Effector memory CD4-positive, alpha-beta T cell (primary cell): ENCODE measurements around the gene EPB41L4A.
"Not testable (repeated sequence)": the region's sequence is repeated elsewhere in the genome, so short reads cannot be mapped to it uniquely, and the experiment has no call there.

ENCODE experiments used
- DNase-seq, 3 donors: peaks; one replicate each; pipeline ENCODE4 v3.0.0-alpha.2; 2020
- H3K27ac ChIP-seq: 2 replicates; pipeline ENCODE4 v1.7.0; 2013; ENCODE audit warnings: mild to moderate bottlenecking, low read length, moderate library complexity; ENCODE audit not compliant: insufficient read depth, poor library complexity, severe bottlenecking
- H3K27me3 ChIP-seq: replicated peaks from 2 replicates; pipeline ENCODE4 v1.7.0; 2013; ENCODE audit warnings: mild to moderate bottlenecking, low read length; ENCODE audit not compliant: insufficient read depth, control insufficient read depth, poor library complexity, severe bottlenecking
- H3K36me3 ChIP-seq: 2 replicates; pipeline ENCODE4 v1.7.0; 2013; ENCODE audit warnings: mild to moderate bottlenecking, low read length, moderate library complexity; ENCODE audit not compliant: control insufficient read depth, insufficient read depth
- H3K4me1 ChIP-seq: 2 replicates; pipeline ENCODE4 v1.7.0; 2013; ENCODE audit warnings: low read length, mild to moderate bottlenecking; ENCODE audit not compliant: control insufficient read depth, insufficient read depth, poor library complexity, severe bottlenecking
- H3K4me3 ChIP-seq: 2 replicates; pipeline ENCODE4 v1.7.0; 2013; ENCODE audit warnings: low read length, low read depth, mild to moderate bottlenecking; ENCODE audit not compliant: insufficient read depth, poor library complexity, severe bottlenecking
- H3K9me3 ChIP-seq: 2 replicates; pipeline ENCODE4 v1.7.0; 2013; ENCODE audit warnings: mild to moderate bottlenecking, low read length, moderate library complexity; ENCODE audit not compliant: control insufficient read depth

EPB41L4A gene

DNA sequence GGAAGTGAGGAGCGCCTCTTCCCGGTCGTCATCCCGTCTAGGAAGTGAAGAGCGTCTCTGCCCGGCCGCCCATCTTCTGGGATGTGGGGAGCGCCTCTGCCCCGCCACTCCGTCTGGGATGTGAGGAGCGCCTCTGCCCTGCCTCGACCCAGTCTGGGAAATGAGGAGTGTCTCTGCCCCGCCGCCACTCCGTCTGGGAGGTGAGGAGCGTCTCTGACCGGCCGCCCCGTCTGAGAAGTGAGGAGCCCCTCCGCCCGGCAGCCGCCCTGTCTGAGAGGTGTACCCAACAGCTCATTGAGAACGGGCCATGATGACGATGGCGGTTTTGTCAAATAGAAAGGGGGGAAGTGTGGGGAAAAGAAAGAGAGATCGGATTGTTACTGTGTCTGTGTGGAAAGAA lies 58.3 kb downstream of the EPB41L4A start:
- H3K27me3 ChIP-seq, H3K4me3 ChIP-seq, DNase-seq, H3K36me3 ChIP-seq, H3K9me3 ChIP-seq, H3K27ac ChIP-seq, H3K4me1 ChIP-seq: not testable (repeated sequence)

DNA sequence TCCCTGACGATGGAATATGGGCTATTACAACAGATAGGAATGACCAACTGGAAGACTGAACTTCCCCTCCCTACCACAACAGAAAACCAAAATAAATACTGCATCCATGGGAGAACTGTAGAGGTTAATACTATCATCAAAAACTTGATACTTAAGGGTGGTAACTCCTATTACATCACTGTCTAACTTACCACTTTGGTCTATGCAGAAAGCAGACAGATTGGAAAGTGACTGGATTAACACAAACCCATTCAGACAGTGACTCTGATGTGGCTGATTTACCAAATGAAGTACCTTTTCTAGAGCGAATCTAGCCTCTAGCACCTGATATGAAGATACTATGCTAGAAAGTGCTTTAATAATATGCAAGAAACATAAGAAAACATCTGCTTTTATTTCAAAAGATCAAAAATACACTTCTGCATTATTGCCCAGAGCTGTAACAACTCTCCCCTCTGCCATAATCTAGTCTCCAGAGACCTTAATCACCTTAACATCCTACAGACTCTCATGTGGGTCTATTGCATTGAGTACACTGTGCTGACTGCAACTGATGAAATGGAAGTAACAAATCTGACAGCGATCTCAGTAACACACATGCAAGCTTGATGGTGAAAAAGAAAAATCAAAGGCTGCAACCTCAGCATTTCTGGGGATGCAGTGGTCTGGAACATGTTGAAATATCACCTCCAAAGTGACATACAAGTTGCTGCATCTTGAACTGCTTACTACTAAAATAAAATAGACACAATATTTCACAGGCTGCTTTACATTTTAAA lies 62.7 kb downstream of the EPB41L4A start:
- DNase-seq = no peak
- H3K9me3 ChIP-seq = no peaks in the 10 kb centered on the region
- no peaks in the 10 kb centered on the region for H3K36me3 ChIP-seq
- H3K27me3 ChIP-seq = peaks cover 3% of the 10 kb centered on the region
- H3K4me3 ChIP-seq = no peak overlapping the region
- no peaks in the 10 kb centered on the region for H3K4me1 ChIP-seq
- no peak overlapping the region for H3K27ac ChIP-seq

DNA sequence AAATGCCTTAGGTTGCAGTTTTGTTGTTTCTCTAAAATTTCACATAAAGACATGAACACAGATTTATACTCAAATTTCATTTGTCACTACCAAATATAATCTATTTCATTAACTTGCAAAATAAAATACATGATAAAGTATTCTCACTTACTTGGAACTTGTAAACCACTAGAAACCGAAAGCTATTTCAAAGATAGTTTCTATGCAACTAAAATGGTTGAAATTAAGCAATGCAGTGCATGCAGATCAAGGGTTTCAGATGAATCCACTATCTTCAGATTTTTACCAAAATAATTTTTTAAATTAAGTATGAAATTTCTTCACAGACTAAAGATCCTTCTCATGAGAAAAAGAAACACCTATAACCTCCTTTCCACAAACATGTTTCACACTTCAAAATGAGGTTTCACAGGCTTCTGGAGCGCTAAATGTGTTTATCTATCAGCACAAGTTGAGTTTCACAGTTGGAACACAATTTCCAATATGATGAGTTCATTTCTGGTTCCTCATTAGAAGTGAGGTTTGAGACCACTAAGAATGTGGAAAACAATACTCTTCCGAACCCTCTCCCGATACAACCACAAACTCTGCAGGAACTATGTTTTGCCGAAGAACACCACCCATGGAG lies 63.9 kb downstream of the EPB41L4A start:
- Histone ChIP-seq H3K27me3 (peaks cover 3% of the 10 kb centered on the region), H3K9me3 (no peaks in the 10 kb centered on the region), H3K4me3 (no peak overlapping the region), H3K4me1 (no peaks in the 10 kb centered on the region), H3K27ac (no peak overlapping the region), H3K36me3 (no peaks in the 10 kb centered on the region)
- DNase-seq = no peak

DNA sequence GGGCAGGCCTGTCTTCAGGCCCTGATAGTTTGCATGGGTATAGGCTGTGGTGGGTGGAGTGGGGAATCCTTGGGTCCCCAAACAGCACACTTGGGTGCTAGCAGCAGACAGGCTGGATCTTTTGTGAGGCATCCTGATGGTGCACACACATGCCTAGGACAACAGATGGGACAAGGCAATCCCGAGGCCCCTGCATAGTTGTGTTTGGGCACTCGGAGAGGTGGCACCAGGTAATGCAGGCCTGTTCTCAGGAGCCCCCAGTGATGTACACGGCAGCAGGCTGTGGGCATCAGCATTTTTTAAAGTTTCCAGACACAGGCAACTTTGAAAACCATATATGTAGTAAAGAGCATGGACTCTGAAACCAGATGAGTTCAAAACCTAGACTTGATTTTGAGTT lies 65.4 kb downstream of the EPB41L4A start:
- Histone ChIP-seq H3K27ac (no peak overlapping the region), H3K9me3 (no peaks in the 10 kb centered on the region), H3K27me3 (peaks cover 3% of the 10 kb centered on the region), H3K36me3 (no peaks in the 10 kb centered on the region), H3K4me1 (no peaks in the 10 kb centered on the region), H3K4me3 (no peak overlapping the region)
- DNase-seq = no peak

DNA sequence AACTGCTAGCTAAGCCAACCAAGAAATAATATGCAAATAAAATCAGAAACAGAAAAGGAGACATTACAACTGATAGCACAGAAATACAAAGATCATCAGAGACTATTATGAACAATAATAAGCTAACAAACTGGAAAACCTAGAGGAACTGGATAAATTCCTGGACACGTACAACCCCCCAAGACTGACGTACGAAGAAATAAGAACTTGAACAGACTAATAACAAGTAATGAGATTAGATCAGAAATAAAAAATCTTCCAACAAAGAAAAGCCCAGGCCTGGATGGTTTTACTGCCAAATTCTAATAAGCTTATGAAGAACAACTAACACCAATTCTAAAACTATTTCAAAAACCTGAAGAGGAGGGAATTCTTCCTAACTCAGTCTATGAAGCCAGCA lies 67.9 kb downstream of the EPB41L4A start:
- H3K4me3 ChIP-seq = no peak overlapping the region
- no peaks in the 10 kb centered on the region for H3K36me3 ChIP-seq
- H3K27ac ChIP-seq = no peak overlapping the region
- no peaks in the 10 kb centered on the region for H3K9me3 ChIP-seq
- no peak for DNase-seq
- H3K4me1 ChIP-seq = no peaks in the 10 kb centered on the region
- peaks cover 3% of the 10 kb centered on the region for H3K27me3 ChIP-seq

DNA sequence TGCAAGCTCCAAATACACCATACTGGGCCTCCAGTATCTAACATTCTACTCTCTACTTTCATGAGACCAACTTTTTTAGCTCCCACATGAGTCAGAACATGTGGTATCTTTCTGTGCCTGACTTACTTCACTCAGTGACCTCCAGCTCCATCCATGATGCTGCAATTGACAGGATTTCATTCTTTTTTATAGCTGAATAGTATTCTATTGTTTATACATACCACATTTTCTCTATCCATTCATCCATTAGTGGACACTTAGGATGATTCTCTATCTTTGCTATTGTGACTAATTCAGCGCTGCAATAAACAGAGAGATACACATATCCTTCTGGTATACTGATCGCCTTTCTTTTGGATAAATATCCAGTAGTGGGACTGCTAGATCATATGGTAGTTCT lies 68.5 kb downstream of the EPB41L4A start:
- no peak for DNase-seq
- no peaks in the 10 kb centered on the region for H3K27me3 ChIP-seq

DNA sequence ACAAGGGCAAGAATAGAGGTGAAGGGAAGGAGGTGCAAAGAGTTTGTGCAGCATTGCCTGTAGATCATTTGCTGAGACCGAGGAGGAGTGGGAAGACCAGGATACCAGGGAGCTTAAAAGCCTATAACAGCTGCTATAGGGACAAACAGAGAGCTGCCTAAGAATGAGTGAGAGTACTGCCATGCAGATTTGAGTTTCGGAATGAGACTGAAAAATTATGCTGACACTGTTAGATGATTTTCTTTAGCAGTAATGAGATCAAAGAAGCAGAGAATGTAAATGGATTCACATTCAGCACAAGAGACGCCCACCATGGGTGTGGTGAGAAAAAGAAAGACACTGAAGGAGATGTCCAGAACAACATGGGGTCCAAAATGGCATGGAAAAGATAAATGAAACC lies 69.7 kb downstream of the EPB41L4A start:
- no peak overlapping the region for H3K27ac ChIP-seq
- no peaks in the 10 kb centered on the region for H3K9me3 ChIP-seq
- H3K36me3 ChIP-seq = no peaks in the 10 kb centered on the region
- no peaks in the 10 kb centered on the region for H3K27me3 ChIP-seq
- DNase-seq = no peak
- no peak overlapping the region for H3K4me3 ChIP-seq
- no peaks in the 10 kb centered on the region for H3K4me1 ChIP-seq

More for the DNA sequence above, 68.5 kb downstream of the EPB41L4A start:
- Histone ChIP-seq H3K9me3 (no peaks in the 10 kb centered on the region), H3K36me3 (no peaks in the 10 kb centered on the region), H3K4me1 (no peaks in the 10 kb centered on the region), H3K4me3 (no peak overlapping the region), H3K27ac (no peak overlapping the region)

DNA sequence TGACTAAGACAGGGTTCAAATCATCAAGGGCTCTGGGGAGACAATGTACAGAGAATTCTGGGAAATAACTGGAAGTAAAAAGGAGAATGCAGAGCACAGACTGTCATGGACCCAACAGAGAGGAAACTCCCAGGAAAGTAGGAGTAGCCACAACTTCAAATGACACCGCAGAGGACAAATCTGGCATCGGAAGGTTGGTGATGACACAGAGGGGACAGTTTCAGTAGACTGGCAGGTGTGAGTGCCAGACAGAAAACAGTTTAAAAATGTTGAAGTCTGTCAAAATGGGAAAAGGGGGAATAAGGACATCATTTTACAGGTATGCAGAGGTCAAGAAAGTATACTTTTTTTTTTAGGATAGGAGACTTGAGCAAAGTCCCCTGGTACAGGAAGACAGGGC lies 70.2 kb downstream of the EPB41L4A start:
- no peaks in the 10 kb centered on the region for H3K27me3 ChIP-seq
- DNase-seq = no peak
- no peak overlapping the region for H3K27ac ChIP-seq
- H3K36me3 ChIP-seq = no peaks in the 10 kb centered on the region
- no peaks in the 10 kb centered on the region for H3K9me3 ChIP-seq
- no peak overlapping the region for H3K4me3 ChIP-seq
- no peaks in the 10 kb centered on the region for H3K4me1 ChIP-seq

DNA sequence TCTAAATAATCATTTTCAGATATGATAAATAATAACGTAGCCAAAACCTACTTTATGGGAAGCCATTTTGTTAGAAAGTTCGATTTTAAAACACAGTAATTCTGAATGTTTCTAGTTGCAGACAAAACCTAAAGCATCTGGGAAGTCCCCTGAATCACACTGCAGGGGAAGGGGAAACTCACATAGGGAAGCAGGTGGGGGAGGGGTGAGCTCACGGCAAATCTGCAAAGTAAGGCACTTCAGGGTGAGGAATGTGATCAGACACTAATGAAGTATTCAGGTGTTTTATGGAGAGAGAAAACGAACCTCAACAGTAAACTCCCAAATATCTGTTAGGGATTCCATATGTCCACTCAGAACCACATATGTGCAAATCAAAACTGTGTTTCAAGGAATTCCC lies 70.7 kb downstream of the EPB41L4A start:
- no peak overlapping the region for H3K4me3 ChIP-seq
- H3K4me1 ChIP-seq = no peaks in the 10 kb centered on the region
- no peak overlapping the region for H3K27ac ChIP-seq
- H3K36me3 ChIP-seq = no peaks in the 10 kb centered on the region
- no peak for DNase-seq
- no peaks in the 10 kb centered on the region for H3K9me3 ChIP-seq
- no peaks in the 10 kb centered on the region for H3K27me3 ChIP-seq

DNA sequence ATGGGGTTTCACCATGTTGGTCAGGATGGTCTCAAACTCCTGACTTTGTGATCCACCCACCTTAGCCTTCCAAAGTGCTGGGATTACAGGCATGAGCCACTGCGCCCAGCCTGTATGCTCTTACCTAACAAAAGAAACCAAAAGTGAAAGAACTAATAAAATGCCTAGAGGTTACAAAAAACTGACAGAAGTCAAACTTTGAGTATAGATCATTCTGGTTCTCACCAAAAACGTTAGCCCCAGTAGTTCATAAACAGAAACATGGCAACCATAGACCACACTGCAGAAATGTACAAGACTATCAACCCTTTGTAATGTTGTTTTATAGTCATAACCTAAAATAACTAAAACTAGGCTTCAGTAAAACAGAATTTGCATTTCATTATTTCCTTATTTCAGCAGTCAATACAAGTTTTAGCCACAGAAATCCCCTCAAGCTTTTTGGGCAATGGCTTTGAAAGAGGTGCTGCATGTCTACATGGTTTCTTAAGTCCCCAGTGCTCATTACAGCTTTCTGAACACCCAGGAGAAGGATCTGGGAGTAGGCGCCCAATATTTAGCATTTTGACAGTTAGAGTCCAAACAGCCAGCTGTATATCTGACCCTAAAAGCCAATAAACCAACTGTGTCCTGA lies 72.5 kb downstream of the EPB41L4A start:
- no peak for DNase-seq
- Histone ChIP-seq H3K4me3 (no peak overlapping the region), H3K9me3 (no peaks in the 10 kb centered on the region), H3K27ac (no peak overlapping the region), H3K27me3 (no peaks in the 10 kb centered on the region), H3K4me1 (no peaks in the 10 kb centered on the region), H3K36me3 (no peaks in the 10 kb centered on the region)
